ENCODE measurements around the gene IL5.

The IL5 gene

DNA sequence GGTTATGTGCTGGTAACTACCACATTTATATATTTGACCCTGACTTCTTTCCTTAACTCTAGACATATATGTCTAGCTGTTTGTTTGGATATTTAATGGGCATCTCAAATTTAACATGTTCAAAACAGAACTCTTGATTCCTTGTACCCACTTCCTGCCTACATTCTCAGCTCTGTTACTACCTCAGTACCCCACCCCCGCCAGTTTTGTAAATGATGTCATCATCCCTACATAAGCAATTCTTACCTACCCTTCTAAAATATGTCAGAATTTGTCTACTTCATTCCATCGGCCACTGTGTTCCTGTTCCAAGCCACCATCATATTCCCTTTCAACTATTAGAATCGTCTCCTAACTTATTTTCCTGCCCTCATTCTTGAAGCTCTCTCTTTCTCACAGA is 18.3 kb upstream of the IL5 start:
- TF ChIP-seq, protein P1, sequence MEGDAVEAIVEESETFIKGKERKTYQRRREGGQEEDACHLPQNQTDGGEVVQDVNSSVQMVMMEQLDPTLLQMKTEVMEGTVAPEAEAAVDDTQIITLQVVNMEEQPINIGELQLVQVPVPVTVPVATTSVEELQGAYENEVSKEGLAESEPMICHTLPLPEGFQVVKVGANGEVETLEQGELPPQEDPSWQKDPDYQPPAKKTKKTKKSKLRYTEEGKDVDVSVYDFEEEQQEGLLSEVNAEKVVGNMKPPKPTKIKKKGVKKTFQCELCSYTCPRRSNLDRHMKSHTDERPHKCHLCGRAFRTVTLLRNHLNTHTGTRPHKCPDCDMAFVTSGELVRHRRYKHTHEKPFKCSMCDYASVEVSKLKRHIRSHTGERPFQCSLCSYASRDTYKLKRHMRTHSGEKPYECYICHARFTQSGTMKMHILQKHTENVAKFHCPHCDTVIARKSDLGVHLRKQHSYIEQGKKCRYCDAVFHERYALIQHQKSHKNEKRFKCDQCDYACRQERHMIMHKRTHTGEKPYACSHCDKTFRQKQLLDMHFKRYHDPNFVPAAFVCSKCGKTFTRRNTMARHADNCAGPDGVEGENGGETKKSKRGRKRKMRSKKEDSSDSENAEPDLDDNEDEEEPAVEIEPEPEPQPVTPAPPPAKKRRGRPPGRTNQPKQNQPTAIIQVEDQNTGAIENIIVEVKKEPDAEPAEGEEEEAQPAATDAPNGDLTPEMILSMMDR (IDR thresholded peaks at IDR 0.05) = no peak

DNA sequence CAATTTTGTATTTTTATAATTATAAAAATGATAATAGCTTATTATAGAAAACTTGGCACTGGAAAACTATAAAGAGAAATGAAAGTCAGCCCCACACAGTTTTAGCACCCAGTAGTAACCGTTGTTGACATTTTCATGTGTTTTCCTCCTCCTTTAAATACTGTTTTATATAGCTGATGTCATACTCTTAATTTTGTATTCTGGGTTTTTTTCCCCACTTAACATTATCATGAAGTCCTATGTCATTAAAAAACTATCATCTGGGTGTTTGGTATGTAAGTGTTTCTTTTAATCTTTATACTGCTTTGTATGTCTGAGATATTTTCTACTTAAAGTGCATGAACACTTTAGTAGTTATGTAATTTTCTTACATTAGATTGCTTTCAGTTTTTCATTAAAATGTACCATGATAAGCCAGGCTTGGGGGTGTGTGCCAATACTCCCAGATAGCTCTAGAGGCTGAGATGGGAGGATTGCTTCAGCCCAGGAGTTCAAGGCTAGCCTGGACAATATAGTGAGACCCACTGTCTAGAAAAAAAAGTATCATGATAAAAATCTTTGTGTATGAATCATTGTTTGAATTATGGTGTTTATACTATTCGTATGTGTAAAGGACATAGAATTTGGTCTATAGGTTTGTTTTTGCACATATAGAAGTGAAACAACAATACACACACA is 16.2 kb upstream of the IL5 start:
- TF ChIP-seq, protein P1 (IDR thresholded peaks at IDR 0.05) = no peak

DNA sequence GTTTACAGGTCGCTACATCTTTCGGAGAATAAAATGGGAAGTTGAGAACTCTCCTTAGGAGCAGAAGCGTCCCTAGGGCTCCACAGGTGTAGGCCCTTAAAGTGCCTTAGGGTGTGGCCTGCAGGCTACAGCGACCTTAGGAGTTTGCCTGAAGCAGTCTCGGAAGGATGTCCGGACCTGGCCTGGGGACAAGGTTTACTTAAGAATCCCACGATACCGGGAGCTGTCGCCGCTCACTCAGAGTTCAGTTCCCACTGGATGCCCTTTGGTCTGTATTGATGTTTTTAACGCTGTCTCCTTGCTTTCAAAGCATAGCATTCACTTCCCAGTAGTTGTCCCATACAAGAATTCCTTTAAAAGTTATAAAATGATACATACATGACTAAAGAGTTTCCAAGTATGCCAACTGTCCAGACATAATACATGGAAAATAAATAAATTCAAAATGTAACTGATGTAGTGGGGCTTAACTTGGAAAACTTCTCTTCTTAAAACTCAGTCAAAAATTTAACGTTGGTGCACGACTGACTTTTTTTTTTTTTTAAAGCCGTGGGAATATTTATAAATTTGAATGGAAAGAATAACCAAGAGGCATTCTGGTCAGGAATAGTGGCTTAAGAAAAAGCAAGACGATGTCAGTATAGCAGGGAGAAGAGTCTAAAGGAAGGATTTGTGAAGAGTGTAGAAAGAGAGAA is 14.3 kb upstream of the IL5 start:
- TF ChIP-seq, protein P1 (IDR thresholded peaks at IDR 0.05) = no peak

DNA sequence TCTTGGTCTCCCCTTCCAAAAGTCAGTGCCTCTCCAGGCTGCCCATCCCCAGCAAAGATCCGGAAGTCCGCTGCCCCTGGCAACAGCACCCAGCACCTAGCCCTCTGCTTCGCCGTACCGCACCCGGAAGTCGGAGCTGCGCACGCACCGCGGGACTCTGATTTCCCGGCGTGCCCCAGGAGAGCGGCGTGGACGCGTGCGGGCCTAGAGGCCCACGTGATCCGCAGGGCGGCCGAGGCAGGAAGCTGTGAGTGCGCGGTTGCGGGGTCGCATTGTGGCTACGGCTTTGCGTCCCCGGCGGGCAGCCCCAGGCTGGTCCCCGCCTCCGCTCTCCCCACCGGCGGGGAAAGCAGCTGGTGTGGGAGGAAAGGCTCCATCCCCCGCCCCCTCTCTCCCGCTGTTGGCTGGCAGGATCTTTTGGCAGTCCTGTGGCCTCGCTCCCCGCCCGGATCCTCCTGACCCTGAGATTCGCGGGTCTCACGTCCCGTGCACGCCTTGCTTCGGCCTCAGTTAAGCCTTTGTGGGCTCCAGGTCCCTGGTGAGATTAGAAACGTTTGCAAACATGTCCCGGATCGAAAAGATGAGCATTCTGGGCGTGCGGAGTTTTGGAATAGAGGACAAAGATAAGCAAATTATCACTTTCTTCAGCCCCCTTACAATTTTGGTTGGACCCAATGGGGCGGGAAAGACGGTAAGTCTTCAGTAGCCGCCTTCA is 13.6 kb upstream of the IL5 start, which contains the start of gene RAD50:
Gene RAD50, plus strand, starts transcription at position 215 of the 715 bp plus-strand sequence. Its CDS starts 348 bp downstream, at position 563.
- TF ChIP-seq, protein P1 (IDR thresholded peaks at IDR 0.05) = no peak

DNA sequence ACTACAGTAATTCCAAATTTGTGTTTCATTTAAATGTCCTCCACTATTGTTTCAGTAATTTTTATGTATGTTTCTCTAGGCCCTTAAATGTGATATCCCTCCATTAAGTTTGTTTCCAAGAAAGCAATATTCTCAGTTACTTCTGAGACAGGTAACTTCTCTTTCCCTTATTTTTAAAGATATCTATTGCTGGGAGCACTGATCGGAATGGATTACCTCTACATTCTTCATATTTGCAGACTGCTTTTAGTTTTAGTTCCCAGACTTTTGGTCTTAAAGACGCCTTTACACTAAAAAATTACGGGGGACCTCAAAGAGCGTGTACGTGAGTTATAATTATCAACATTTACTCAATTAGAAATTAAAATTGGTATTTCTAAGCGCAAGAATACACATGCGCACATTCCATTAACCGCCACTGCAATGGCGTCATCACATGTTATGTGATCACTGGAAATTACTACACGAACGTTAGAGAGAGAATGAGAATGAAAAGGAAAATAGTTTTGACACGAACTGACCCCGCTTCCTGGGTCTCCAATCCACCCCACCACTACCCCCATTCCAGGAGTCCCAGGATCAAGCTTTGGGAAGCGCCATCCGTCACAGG is 12.9 kb upstream of the IL5 start:
- TF ChIP-seq, protein P1 (IDR thresholded peaks at IDR 0.05) = no peak

DNA sequence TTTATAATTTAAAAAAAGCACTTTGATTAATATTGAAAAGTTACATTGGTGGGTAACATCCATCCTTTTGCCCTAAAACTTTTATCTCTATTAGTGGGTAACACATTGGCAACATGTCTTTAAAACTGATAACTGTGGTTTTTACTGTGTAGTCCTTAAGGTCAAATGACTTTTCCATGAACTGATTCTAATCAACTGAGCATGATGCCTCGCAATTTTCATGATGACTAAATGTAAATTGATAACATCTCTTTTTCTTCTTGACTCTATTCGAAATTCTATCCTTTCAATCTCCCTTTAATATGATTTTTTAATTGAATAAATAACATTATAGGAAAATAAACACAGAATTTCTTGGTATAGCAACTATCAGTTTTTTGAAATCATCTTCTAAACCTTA is 6.3 kb upstream of the IL5 start:
- TF ChIP-seq, protein P1 (IDR thresholded peaks at IDR 0.05) = no peak

DNA sequence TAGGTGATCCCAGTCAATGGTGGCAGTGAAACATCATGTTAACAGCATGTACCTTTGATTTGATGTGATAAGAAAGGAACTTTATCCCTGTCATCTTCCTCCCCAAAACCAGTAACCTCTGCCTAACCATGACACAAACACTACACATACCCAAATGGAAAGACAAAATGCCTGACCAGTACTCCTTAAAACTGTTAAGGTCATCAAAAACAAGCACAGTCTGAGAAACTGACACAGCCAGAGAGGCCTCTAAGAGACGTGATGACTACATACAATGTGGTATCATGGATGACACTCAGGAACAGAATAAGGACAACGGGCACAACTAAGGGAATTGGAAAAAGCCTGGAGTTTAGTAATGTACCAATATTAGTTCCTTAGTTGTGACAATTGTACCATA is 3.9 kb upstream of the IL5 start:
- TF ChIP-seq, protein P1 (IDR thresholded peaks at IDR 0.05) = no peak

Data from LNCAP (cell line).